BLaER1 (cell line): ENCODE measurements around the gene SECTM1.

ENCODE experiments used
- H3K27ac ChIP-seq: shearing (Covaris generic); formaldehyde crosslinking; 2 replicates; pipeline ENCODE4 v1.8.1; 2022
- H3K27me3 ChIP-seq: shearing (Covaris generic); formaldehyde crosslinking; 2 replicates; pipeline ENCODE4 v1.8.1; 2022
- H3K36me3 ChIP-seq: shearing (Covaris generic); formaldehyde crosslinking; 2 replicates; pipeline ENCODE4 v1.8.1; 2022
- H3K4me1 ChIP-seq: shearing (Covaris generic); formaldehyde crosslinking; 2 replicates; pipeline ENCODE4 v1.8.1; 2022
- H3K4me2 ChIP-seq: shearing (Covaris generic); formaldehyde crosslinking; 2 replicates; pipeline ENCODE4 v1.8.1; 2022
- H3K4me3 ChIP-seq: shearing (Covaris generic); formaldehyde crosslinking; 2 replicates; pipeline ENCODE4 v1.8.1; 2022
- H3K9ac ChIP-seq: shearing (Covaris generic); formaldehyde crosslinking; 2 replicates; pipeline ENCODE4 v1.8.1; 2022
- H3K9me3 ChIP-seq: shearing (Covaris generic); formaldehyde crosslinking; 2 replicates; pipeline ENCODE4 v1.8.1; 2022
- H4K20me1 ChIP-seq: shearing (Covaris generic); formaldehyde crosslinking; 2 replicates; pipeline ENCODE4 v1.8.1; 2022
- Cebpa-rat ChIP-seq: shearing (Covaris generic); IDR thresholded peaks from 2 replicates; pipeline ENCODE4 v1.8.1; 2022

The SECTM1 gene

GRCh38 chr17:82327757-82328140 lies 5.8 kb downstream of the SECTM1 start:
- Histone ChIP-seq H3K27me3 (peaks cover 47% of the 10 kb centered on the region), H3K4me3 (no peak overlapping the region), H3K9ac (no peak overlapping the region), H3K36me3 (no peaks in the 10 kb centered on the region), H3K4me2 (peak overlapping the region; percentile 97; the same call in 1 of the 2 replicates), H3K9me3 (no peaks in the 10 kb centered on the region), H3K4me1 (peaks cover 81% of the 10 kb centered on the region), H4K20me1 (peaks cover 24% of the 10 kb centered on the region), H3K27ac (no peak overlapping the region)
- no peak for TF ChIP-seq Cebpa-rat

GRCh38 chr17:82327289-82327688 lies 6.3 kb downstream of the SECTM1 start:
- peaks cover 77% of the 10 kb centered on the region for H3K4me1 ChIP-seq
- TF ChIP-seq Cebpa-rat = no peak
- 0 out of 2 replicates have a peak overlapping the region, but pooled peaks have one; percentile 2 for H3K4me2 ChIP-seq
- no peak overlapping the region for H3K27ac ChIP-seq
- H3K9ac ChIP-seq = no peak overlapping the region
- H3K36me3 ChIP-seq = no peaks in the 10 kb centered on the region
- H4K20me1 ChIP-seq = peaks cover 20% of the 10 kb centered on the region
- H3K27me3 ChIP-seq = peaks cover 46% of the 10 kb centered on the region
- H3K9me3 ChIP-seq = no peaks in the 10 kb centered on the region
- H3K4me3 ChIP-seq = no peak overlapping the region

GRCh38 chr17:82325286-82326180 lies 8.0 kb downstream of the SECTM1 start:
- Histone ChIP-seq H3K4me3 (no peak overlapping the region), H3K9ac (no peak overlapping the region), H3K9me3 (no peaks in the 10 kb centered on the region), H3K4me1 (peaks cover 68% of the 10 kb centered on the region), H3K27ac (no peak overlapping the region), H3K36me3 (no peaks in the 10 kb centered on the region), H4K20me1 (peaks cover 15% of the 10 kb centered on the region), H3K27me3 (peaks cover 46% of the 10 kb centered on the region), H3K4me2 (peak overlapping the region; percentile 66)
- no peak for TF ChIP-seq Cebpa-rat

GRCh38 chr17:82324566-82325285 lies 8.8 kb downstream of the SECTM1 start:
- Histone ChIP-seq H3K4me3 (no peak overlapping the region), H3K4me1 (peaks cover 60% of the 10 kb centered on the region), H4K20me1 (peaks cover 14% of the 10 kb centered on the region; the same call in 1 of the 2 replicates), H3K4me2 (peak overlapping the region; percentile 66), H3K27me3 (peaks cover 41% of the 10 kb centered on the region), H3K9me3 (no peaks in the 10 kb centered on the region), H3K9ac (no peak overlapping the region), H3K27ac (no peak overlapping the region), H3K36me3 (no peaks in the 10 kb centered on the region)
- no peak for TF ChIP-seq Cebpa-rat

GRCh38 chr17:82323514-82324234 lies 9.9 kb downstream of the SECTM1 start:
- Histone ChIP-seq H3K4me2 (peak overlapping the region; percentile 59), H3K36me3 (no peaks in the 10 kb centered on the region), H3K4me3 (no peak overlapping the region), H3K4me1 (peaks cover 50% of the 10 kb centered on the region), H4K20me1 (peaks cover 8% of the 10 kb centered on the region; the same call in 1 of the 2 replicates), H3K27me3 (peaks cover 41% of the 10 kb centered on the region), H3K27ac (no peak overlapping the region), H3K9ac (no peak overlapping the region), H3K9me3 (peaks cover 8% of the 10 kb centered on the region; the same call in 1 of the 2 replicates)
- TF ChIP-seq Cebpa-rat = no peak

GRCh38 chr17:82322526-82323453 lies 10.8 kb downstream of the SECTM1 start:
- Histone ChIP-seq H3K9ac (no peak overlapping the region), H4K20me1 (peaks cover 8% of the 10 kb centered on the region; the same call in 1 of the 2 replicates), H3K27me3 (peaks cover 41% of the 10 kb centered on the region), H3K4me1 (peaks cover 42% of the 10 kb centered on the region), H3K27ac (no peak overlapping the region), H3K9me3 (peaks cover 14% of the 10 kb centered on the region; the same call in 1 of the 2 replicates), H3K4me2 (peak overlapping the region; percentile 12; the same call in 1 of the 2 replicates), H3K4me3 (no peak overlapping the region), H3K36me3 (no peaks in the 10 kb centered on the region)
- TF ChIP-seq Cebpa-rat = no peak

- Histone ChIP-seq H3K4me2 (peak overlapping the region; percentile 12; the same call in 1 of the 2 replicates), H3K4me3 (no peak overlapping the region), H4K20me1 (peaks cover 8% of the 10 kb centered on the region; the same call in 1 of the 2 replicates), H3K9me3 (peaks cover 14% of the 10 kb centered on the region; the same call in 1 of the 2 replicates), H3K4me1 (peaks cover 50% of the 10 kb centered on the region), H3K27ac (no peak overlapping the region), H3K9ac (no peak overlapping the region), H3K27me3 (peaks cover 47% of the 10 kb centered on the region), H3K36me3 (no peaks in the 10 kb centered on the region)
- TF ChIP-seq Cebpa-rat = no peak
Measured at GRCh38 chr17:82321947-82322466, 11.6 kb downstream of the SECTM1 start.

- peaks cover 14% of the 10 kb centered on the region; the same call in 1 of the 2 replicates for H3K9me3 ChIP-seq
- H3K4me3 ChIP-seq = no peak overlapping the region
- no peak overlapping the region for H3K27ac ChIP-seq
- no peak overlapping the region for H3K9ac ChIP-seq
- TF ChIP-seq Cebpa-rat = no peak
- H4K20me1 ChIP-seq = peaks cover 8% of the 10 kb centered on the region; the same call in 1 of the 2 replicates
- H3K27me3 ChIP-seq = peaks cover 55% of the 10 kb centered on the region
- peak overlapping the region; percentile 12; the same call in 1 of the 2 replicates for H3K4me2 ChIP-seq
- H3K36me3 ChIP-seq = no peaks in the 10 kb centered on the region
- peaks cover 52% of the 10 kb centered on the region for H3K4me1 ChIP-seq
Measured at GRCh38 chr17:82320956-82321927, 12.3 kb downstream of the SECTM1 start.
